H1 (cell line): ENCODE data around the gene NPAT. TPM values are rescaled to one million over a fixed set of nuclear protein-coding genes. Genes with fewer than 3 reads are reported as not detected.
"Not testable (repeated sequence)": the region's sequence is repeated elsewhere in the genome, so short reads cannot be mapped to it uniquely, and the experiment has no call there.

ENCODE experiments used
- CTCF ChIA-PET: fragments of 300-600 bp; sonication (Branson Sonifier 250); formaldehyde crosslinking; loops from one replicate; lab custom pipeline; 2021; ENCODE audit not compliant: partially characterized antibody; lab: Charles Lee
- POLR2A ChIA-PET: fragments of 300-600 bp; sonication (Branson Sonifier 250); formaldehyde crosslinking; loops from one replicate; lab custom pipeline; 2021; ENCODE audit warnings: inconsistent platforms; ENCODE audit not compliant: partially characterized antibody; lab: Charles Lee
- DNase-seq, 2 experiments: peaks; one replicate each; pipeline versions ENCODE4 v3.0.0 to v3.0.0-alpha.2; 2010 to 2022; ENCODE audit warnings: low spot score in 2 of 2, low read depth in 1 of 2, mixed read lengths in 1 of 2
- FAIRE-seq: peaks from 2 replicates; lab custom pipeline; 2011; peaks lifted over from hg19 to GRCh38; lab: Jason Lieb, UNC
- H2AFZ ChIP-seq: 2 replicates; pipeline ENCODE4 v1.8.1; 2012; ENCODE audit warnings: low read length, inconsistent platforms
- H2AK5ac ChIP-seq: 2 replicates; pipeline ENCODE4 v1.6.1; 2013; ENCODE audit warnings: low read depth, low read length
- H2BK120ac ChIP-seq: replicated peaks from 2 replicates; pipeline ENCODE3; 2013; ENCODE audit warnings: low read depth, low read length, inconsistent platforms
- H2BK12ac ChIP-seq: 2 replicates; pipeline ENCODE4 v1.6.1; 2013; ENCODE audit warnings: low read depth, low read length
- H2BK15ac ChIP-seq: 2 replicates; pipeline ENCODE4 v1.6.1; 2013; ENCODE audit warnings: low read length
- H2BK20ac ChIP-seq: 2 replicates; pipeline ENCODE4 v1.6.1; 2013; ENCODE audit warnings: low read length
- H2BK5ac ChIP-seq: 2 replicates; pipeline ENCODE4 v1.6.1; 2013; ENCODE audit warnings: low read depth, low read length
- H3K14ac ChIP-seq: 2 replicates; pipeline ENCODE4 v1.6.1; 2013; ENCODE audit warnings: inconsistent platforms; ENCODE audit not compliant: insufficient read length
- H3K18ac ChIP-seq: 2 replicates; pipeline ENCODE4 v1.6.1; 2013; ENCODE audit warnings: low read length; ENCODE audit errors: extremely low read depth
- H3K23ac ChIP-seq: 2 replicates; pipeline ENCODE4 v1.6.1; 2013; ENCODE audit warnings: inconsistent platforms; ENCODE audit not compliant: insufficient read length
- H3K23me2 ChIP-seq: 2 replicates; pipeline ENCODE4 v1.6.1; 2013; ENCODE audit warnings: low read depth, low read length
- H3K27ac ChIP-seq: 2 replicates; pipeline ENCODE4 v1.6.1; 2011; ENCODE audit warnings: low read depth, low read length, inconsistent platforms
- H3K27me3 ChIP-seq, 4 experiments: replicated peaks in 1 of 4; 1 replicate in 1 of 4; 2 replicates in 3 of 4; pipeline versions ENCODE4 v1.6.1 to v1.8.1; 2011 to 2013; ENCODE audit warnings: low read length in 3 of 4, mild to moderate bottlenecking in 3 of 4, inconsistent platforms in 2 of 4, mixed read lengths in 2 of 4, moderate library complexity in 1 of 4; ENCODE audit not compliant: control insufficient read depth in 3 of 4, insufficient read depth in 3 of 4; ENCODE audit errors: extremely low read depth in 1 of 4
- H3K36me3 ChIP-seq, 4 experiments: 2 replicates each; pipeline versions ENCODE4 v1.6.1 to v1.8.1; 2011 to 2013; ENCODE audit warnings: mild to moderate bottlenecking in 4 of 4, low read length in 3 of 4, moderate library complexity in 2 of 4, control low read depth in 1 of 4, inconsistent platforms in 1 of 4; ENCODE audit not compliant: insufficient read depth in 4 of 4, control insufficient read depth in 2 of 4
- H3K4ac ChIP-seq: replicated peaks from 2 replicates; pipeline ENCODE3; 2013; ENCODE audit warnings: low read length, low read depth, mixed read lengths, inconsistent platforms; ENCODE audit not compliant: insufficient read length
- H3K4me1 ChIP-seq, 4 experiments: replicated peaks in 1 of 4; 1 replicate in 1 of 4; 2 replicates in 3 of 4; pipeline versions ENCODE4 v1.6.1 to v1.8.1; 2011 to 2013; ENCODE audit warnings: low read length in 3 of 4, inconsistent platforms in 2 of 4, mixed read lengths in 1 of 4; ENCODE audit not compliant: insufficient read depth in 4 of 4, control insufficient read depth in 3 of 4
- H3K4me2 ChIP-seq, 2 experiments: 2 replicates each; pipeline versions ENCODE4 v1.6.1 to v1.8.1; 2011 to 2013; ENCODE audit warnings: low read depth in 2 of 2, low read length in 2 of 2, control low read depth in 1 of 2, inconsistent platforms in 1 of 2, mild to moderate bottlenecking in 1 of 2; ENCODE audit not compliant: insufficient read depth in 1 of 2
- H3K4me3 ChIP-seq, 4 experiments: fragments of 200-600, 300-600 bp in 1 of 4; sonication (generic), shearing (Covaris generic), sonication (Bioruptor Twin) in 1 of 4; 2 replicates each; pipeline versions ENCODE4 v1.5.1 to v1.8.1; 2011 to 2016; ENCODE audit warnings: low read length in 4 of 4, low read depth in 3 of 4, control low read depth in 2 of 4, inconsistent platforms in 2 of 4, mild to moderate bottlenecking in 2 of 4, mixed read lengths in 1 of 4, moderate library complexity in 1 of 4; ENCODE audit not compliant: insufficient read depth in 2 of 4; ENCODE audit errors: extremely low read depth in 1 of 4
- H3K56ac ChIP-seq: replicated peaks from 2 replicates; pipeline ENCODE3; 2013; ENCODE audit warnings: low read depth, mild to moderate bottlenecking, mixed read lengths, low read length, inconsistent platforms; ENCODE audit not compliant: insufficient read length
- H3K79me1 ChIP-seq: 2 replicates; pipeline ENCODE4 v1.6.1; 2013; ENCODE audit warnings: low read depth, low read length, control low read depth
- H3K79me2 ChIP-seq, 2 experiments: 2 replicates each; pipeline versions ENCODE4 v1.6.1 to v1.8.1; 2012 to 2013; ENCODE audit warnings: low read length in 2 of 2, mild to moderate bottlenecking in 2 of 2, inconsistent platforms in 1 of 2; ENCODE audit not compliant: insufficient read depth in 2 of 2, control insufficient read depth in 1 of 2
- H3K9ac ChIP-seq, 4 experiments: replicated peaks in 1 of 4; 1 replicate in 1 of 4; 2 replicates in 3 of 4; pipeline versions ENCODE4 v1.6.1 to v1.8.1; 2011 to 2013; ENCODE audit warnings: low read depth in 3 of 4, low read length in 3 of 4, control low read depth in 2 of 4, mild to moderate bottlenecking in 2 of 4, moderate library complexity in 2 of 4, inconsistent platforms in 1 of 4; ENCODE audit errors: extremely low read depth in 1 of 4
- H3K9me3 ChIP-seq, 2 experiments: 2 replicates each; pipeline versions ENCODE4 v1.6.1 to v1.8.1; 2012 to 2013; ENCODE audit warnings: mild to moderate bottlenecking in 2 of 2, moderate library complexity in 2 of 2, control low read depth in 1 of 2, inconsistent platforms in 1 of 2, low read depth in 1 of 2, low read length in 1 of 2, mixed read lengths in 1 of 2; ENCODE audit not compliant: insufficient read depth in 2 of 2
- H4K20me1 ChIP-seq, 2 experiments: replicated peaks in 1 of 2; 2 replicates each; pipeline versions ENCODE3 to v1.8.1; 2011 to 2013; ENCODE audit warnings: inconsistent platforms in 2 of 2, low read length in 2 of 2, mild to moderate bottlenecking in 1 of 2; ENCODE audit not compliant: insufficient read depth in 2 of 2, control insufficient read depth in 1 of 2
- H4K5ac ChIP-seq: 2 replicates; pipeline ENCODE4 v1.6.1; 2013; ENCODE audit warnings: low read length, low read depth, mixed read lengths, inconsistent platforms; ENCODE audit not compliant: insufficient read length
- H4K8ac ChIP-seq: 2 replicates; pipeline ENCODE4 v1.8.0; 2013; ENCODE audit warnings: mild to moderate bottlenecking, moderate library complexity, low read length, inconsistent platforms; ENCODE audit not compliant: insufficient read depth; ENCODE audit errors: extremely low read depth
- H4K91ac ChIP-seq: replicated peaks from 2 replicates; pipeline ENCODE3; 2013; ENCODE audit warnings: low read length, mixed read lengths, inconsistent platforms; ENCODE audit not compliant: insufficient read length
- WGBS, 2 experiments: shearing (Covaris generic) in 1 of 2; methylation state at CpG; one replicate each; pipeline versions ENCODE4 v1.1.6 to v1.1.7; 2013 to 2015; ENCODE audit warnings: low lambda C conversion rate in 2 of 2, mixed read lengths in 2 of 2, inconsistent platforms in 1 of 2, low coverage in 1 of 2, missing lambda C conversion rate in 1 of 2; ENCODE audit not compliant: insufficient replicate concordance in 2 of 2, insufficient coverage in 1 of 2, insufficient read length in 1 of 2; ENCODE audit errors: extremely low coverage in 1 of 2, missing lambda C conversion rate in 1 of 2; 5-methylcytosine and 5-hydroxymethylcytosine counted together
- polyA plus RNA-seq, 7 experiments: library from polyadenylated mRNA; depleted of rRNA in 3 of 7; stranded (reverse) in 5 of 7; unstranded in 2 of 7; fragments of >200 nt in 5 of 7; fragments of 200-250 nt in 2 of 7; gene quantifications; 1 replicate in 5 of 7; 2 replicates in 1 of 7; 4 replicates in 1 of 7; pipeline versions ENCODE4 v1.2.1 to v1.2.3, GENCODE V29; 2011 to 2013; ENCODE audit warnings: missing spikeins in 2 of 7, mixed read lengths in 2 of 7
- total RNA-seq: library from RNA; stranded (reverse); fragmentation: NEBNext Ultra II Directional; extraction: Animal tissue kit (Norgen Biotek cat#: 25700); gene quantifications from 2 replicates; pipeline ENCODE4 v1.2.1, GENCODE V29; 2021

NPAT gene
- total and polyA plus RNA-seq, 2 of the 8 experiments (the other 6 are each of a cell fraction or from before 2014, with no cell fraction given) = 4.6 to 23.4 TPM

GRCh38 chr11:108132993-108133538 lies 89.4 kb downstream of the NPAT start:
- not testable (repeated sequence) for FAIRE-seq, H3K23me2 ChIP-seq
- CTCF ChIA-PET = interaction anchor here (0.6 to 1.6 kb wide), 5 partner anchors 15 to 186 kb away, joined by 3 read pairs; no protein-coding TSS in a partner anchor

More at GRCh38 chr11:108132993-108133538, 89.4 kb downstream of the NPAT start:
- H3K14ac ChIP-seq, H3K4me3 ChIP-seq, H2BK12ac ChIP-seq, H3K79me1 ChIP-seq, H4K8ac ChIP-seq, H4K5ac ChIP-seq, H3K9me3 ChIP-seq, H3K56ac ChIP-seq, DNase-seq, H2BK15ac ChIP-seq, H2BK20ac ChIP-seq, H3K18ac ChIP-seq, H4K20me1 ChIP-seq, H3K4me1 ChIP-seq, H3K27me3 ChIP-seq, H4K91ac ChIP-seq, H2BK5ac ChIP-seq, H3K4me2 ChIP-seq, H3K79me2 ChIP-seq, H2AK5ac ChIP-seq, H3K23ac ChIP-seq, H3K4ac ChIP-seq, H3K9ac ChIP-seq, H3K27ac ChIP-seq, H2BK120ac ChIP-seq, H2AFZ ChIP-seq, H3K36me3 ChIP-seq: not testable (repeated sequence)
- POLR2A ChIA-PET = interaction anchor here (0.9 to 1.0 kb wide), 2 partner anchors 12 kb away, joined by 3 read pairs; partner anchors contain the start of gene ACAT1
- 96% methylated on average over 2 of the region's 2 CpGs; no CpG with 5 or more reads in 1 of the 2 experiments for WGBS, 2 experiments
